Stimulated activated CD4-positive, alpha-beta T cell treated with anti-CD3 and anti-CD28 coated beads, Interleukin-15, amount 100 ng/mL, for 1 hour (primary cell): ENCODE results near the gene MYO5B.
"Not testable (repeated sequence)": the region's sequence is repeated elsewhere in the genome, so short reads cannot be mapped to it uniquely, and the experiment has no call there.

Source experiments
- DNase-seq, 2 donors: peaks; one replicate each; pipeline ENCODE4 v3.0.0-alpha.2; 2020; ENCODE audit warnings: low read depth in 1 of 2, low spot score in 1 of 2

MYO5B gene

DNA sequence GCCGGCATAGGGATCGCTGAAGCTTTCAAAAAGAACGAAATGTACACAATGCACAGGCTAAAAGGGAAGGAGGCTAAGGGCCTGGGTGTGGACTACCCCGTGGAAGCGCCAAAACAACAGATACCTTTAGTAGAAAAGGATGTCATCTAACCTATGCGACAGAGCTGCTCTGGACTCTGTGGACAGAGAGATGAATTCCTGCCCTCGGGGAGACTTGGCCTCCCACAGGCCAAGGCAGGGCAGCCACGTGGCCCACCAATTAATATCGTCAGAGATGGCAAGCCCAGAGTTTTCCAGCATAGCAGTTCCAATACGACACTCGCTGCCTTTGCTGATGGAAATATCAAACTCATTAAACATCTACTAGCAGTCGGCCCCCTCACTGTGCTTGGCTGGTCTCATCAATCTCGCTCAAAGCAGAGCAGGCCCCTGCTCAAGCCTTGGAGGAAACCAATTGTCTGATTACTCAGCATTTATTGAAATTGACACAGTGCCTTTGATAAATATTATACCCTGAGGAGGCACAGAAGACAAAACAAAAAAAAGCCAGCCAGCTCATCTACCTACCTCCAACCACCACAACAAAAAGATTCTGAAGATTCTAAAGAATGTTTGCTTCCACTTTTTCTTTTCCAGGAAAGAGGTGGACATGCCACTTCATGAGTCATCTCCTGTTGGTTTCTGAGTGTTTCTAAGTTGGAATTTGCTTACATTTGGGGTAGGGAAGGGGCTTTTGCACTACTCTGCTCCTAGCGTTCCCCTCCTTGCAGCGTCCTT lies 302.6 kb downstream of the MYO5B start:
- DNase-seq = no peak

- no peak for DNase-seq
These were observed 304.9 kb downstream of the MYO5B start for GRCh38 chr18:49890041-49890440.

DNA sequence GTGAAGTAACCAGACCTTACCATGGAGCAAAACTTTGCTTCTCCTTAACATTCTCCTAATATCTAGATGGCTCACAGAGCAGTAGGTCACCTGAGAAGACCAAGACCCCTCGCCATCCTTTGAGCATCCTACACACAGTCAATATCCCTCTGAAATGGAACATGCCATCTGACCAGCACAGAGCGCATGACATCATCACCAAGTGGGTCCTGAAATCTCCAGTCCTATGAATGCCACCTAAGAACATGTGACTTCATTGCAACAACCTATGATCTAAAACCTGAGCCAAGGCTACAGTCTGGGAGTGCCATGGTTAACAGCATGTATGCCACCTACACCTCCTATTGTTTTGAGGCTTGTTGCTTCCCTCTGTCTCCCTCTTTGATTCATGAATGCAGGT lies 305.4 kb downstream of the MYO5B start:
- DNase-seq = not testable (repeated sequence)

- no peak for DNase-seq
These were observed 307.8 kb downstream of the MYO5B start for GRCh38 chr18:49886891-49887764.

GRCh38 chr18:49884959-49885358 lies 310.0 kb downstream of the MYO5B start:
- DNase-seq = no peak

- DNase-seq = no peak
These were observed 310.5 kb downstream of the MYO5B start for GRCh38 chr18:49884465-49884864.

DNA sequence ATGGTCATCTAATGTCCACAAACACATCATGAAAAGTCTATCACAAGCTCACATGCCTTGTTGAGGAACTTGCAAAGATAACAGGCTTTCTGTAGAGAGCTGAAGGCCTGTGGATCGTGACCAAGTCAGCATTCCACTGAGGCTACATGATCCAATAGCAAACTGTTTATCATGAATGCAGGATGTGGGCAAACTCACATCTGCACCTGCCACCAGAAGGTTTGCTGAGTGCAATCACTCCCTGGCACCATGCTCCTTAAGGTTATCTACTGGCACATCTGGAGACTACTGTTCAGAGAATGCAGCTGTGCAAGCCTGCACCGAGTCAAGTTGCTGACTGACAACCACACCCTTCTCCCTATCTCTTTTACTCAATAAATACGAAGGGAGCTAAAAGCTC lies 314.3 kb downstream of the MYO5B start:
- no peak for DNase-seq

- no peak for DNase-seq
These were observed 315.7 kb downstream of the MYO5B start for GRCh38 chr18:49879271-49879580.

- DNase-seq = no peak
These were observed 316.2 kb downstream of the MYO5B start for GRCh38 chr18:49878567-49879270.

- DNase-seq = no peak
These were observed 316.9 kb downstream of the MYO5B start for GRCh38 chr18:49878015-49878414.

DNA sequence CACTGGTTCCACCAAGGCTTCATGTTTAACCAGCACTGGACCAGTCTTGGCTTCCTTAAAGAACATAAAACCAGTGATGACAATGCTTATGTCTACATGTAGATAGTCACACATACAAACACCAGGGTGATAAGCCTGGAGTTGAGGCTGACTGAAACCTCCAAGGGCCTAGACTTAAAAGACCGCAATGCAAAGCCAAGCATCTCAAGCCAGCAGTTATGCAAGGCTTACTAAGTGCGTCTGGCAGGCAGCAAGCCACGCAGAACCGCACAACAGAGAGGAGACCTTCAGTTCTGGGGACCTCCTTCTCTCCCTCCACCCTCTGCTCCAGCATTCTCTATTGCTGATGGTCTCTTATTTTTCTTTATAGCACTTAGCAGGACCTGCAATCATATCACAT lies 318.4 kb downstream of the MYO5B start:
- DNase-seq = no peak

- DNase-seq = no peak
These were observed 319.2 kb downstream of the MYO5B start for GRCh38 chr18:49875783-49876182.

DNA sequence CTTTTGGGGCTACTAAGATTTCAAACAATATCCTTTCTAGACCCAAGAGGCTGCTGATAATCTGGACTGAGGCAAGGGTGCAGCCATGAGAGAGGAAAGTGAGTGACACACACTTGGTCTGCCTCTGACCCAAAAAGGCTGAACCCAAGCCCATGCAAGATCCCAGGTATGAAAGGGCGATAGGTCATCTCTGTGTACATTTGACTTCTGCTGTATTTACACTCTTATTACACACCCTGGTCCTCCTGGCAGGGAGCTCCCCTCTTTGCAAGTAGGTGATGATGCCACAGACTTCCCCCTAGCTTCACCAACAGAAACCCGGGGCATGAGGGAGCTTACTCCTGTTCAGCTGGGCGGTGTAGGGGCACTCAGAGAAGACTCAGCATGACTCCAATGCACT lies 319.8 kb downstream of the MYO5B start:
- no peak for DNase-seq

DNA sequence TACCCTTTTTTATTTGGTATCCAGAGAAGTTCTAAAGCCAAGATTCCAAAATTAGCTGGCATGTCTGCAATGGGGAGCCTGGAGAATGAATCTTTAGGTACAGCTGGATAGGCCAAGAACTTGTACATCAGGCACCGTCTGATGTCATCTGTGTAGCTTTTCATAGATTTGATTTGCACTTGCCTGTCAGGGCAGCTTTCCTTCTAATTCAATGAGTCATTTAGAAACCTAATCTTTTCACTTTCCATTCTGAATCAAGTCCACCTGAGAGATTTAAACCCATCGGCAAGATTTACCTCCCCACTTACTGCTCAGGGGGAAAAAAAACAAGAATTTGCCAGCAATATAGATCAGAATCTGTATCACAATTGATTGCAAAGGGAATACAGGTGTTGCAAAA lies 320.7 kb downstream of the MYO5B start:
- DNase-seq = no peak

DNA sequence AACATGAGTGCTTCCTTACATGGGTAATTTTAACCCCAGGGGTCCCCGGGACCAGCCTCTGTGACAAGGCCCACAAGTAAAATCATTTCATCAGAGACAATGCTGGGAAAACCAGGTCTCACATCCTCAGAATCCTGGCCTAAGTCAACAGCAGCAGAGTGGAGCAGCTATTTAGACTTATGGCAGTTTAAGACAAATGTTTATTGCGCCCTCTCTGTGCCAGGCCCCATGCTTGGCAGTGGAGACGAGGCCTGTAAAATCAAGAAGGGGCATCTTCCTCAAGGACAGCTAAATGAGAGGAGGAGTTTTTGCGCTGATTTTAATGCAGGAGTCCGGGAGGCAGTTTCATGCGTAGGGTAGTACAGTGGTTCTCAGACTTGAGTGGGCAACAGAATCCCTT lies 325.6 kb downstream of the MYO5B start:
- no peak for DNase-seq

DNA sequence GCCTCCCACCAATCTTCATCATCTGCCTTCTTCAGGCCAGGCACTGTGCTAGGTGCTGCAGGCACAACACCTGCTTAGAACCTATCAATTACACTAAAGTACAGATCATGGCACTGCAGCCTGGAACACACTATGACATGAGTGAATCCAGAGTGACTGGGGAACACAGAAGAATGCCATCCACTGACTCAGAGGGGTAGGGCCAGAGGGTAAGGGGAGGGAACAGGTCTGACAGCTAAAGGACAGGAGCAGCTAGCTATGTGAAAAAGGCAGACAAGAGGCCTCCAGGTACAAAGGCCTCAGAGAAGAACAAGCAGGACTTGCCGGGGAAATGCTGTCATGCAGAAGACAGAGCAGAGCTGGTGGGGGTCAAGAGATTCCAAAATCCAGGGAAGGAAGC lies 328.3 kb downstream of the MYO5B start:
- DNase-seq = no peak

DNA sequence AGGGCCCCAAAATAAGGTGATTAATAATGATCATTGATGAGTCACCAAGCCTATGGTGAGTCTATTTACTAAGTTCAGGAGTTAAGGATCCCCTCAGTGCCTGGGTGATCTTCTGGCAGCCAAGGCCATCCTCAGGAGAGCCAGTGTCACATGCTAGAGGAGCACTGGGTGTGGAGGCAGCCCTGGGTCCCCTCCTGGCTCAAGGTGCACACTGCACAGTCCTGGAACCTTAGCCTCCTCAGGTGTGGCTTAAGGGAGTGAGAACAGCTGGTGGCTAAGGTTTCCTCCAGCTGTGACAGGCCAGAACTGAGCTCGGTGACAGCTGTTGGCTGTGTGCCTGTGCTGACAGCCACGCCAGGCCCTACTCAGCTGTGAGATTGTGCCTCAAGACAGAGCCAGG lies 329.5 kb downstream of the MYO5B start:
- no peak for DNase-seq

GRCh38 chr18:49863769-49864621 lies 331.0 kb downstream of the MYO5B start:
- no peak for DNase-seq

DNA sequence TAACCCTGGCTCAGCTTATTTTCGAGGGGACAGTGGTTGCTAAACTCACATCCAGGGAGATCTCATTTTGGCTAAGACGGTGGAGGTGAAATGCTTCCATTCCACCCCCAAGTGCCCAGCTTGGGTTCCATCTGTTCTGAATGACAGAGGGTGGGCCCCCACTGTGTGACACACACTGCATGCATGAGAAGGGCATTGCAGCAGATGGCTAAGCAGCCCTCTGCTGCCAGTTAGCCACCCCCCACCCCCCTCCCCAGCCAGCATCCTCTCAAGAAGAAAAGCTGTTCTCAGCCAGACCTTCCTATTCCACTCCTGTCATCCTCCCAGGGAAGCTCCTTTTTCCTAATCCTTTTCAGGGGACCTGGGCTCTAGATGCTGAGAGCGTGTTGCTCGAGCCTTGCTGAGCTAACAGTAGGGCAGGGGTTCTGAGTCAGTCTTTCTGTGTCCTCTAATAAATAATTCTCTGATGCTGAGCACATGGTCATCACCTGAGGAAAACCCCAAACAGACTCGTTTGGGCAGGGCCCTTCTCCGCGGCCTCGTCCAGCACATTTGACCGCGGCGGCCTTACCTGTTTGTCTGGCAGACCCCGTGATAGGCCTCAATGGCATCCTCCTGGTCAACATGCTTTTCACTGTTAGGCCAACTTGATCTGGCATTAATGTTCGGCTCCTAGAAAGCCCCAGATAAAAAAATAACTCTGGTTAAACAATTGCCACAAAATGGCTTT lies 332.1 kb downstream of the MYO5B start:
- no peak for DNase-seq

DNA sequence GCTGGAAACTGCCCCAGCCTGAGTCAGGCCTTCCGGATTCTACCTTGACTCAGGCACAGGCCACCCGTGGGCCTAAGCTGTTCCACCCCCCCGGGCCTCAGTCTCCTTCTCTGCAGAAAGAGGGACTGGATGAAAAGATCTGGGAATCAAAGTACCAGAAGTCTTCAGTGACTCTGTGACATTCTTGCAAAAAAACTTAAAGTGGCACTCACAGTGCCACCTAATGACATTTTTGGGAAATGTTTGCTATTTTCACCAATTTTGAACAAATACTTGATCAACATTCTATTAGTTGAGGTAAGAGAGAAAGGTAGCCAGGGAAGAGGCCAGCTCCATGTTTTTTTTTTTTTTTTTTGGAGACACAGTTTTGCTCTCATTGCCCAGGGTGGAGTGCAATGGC lies 333.3 kb downstream of the MYO5B start:
- no peak for DNase-seq
